Ishikawa (cell line): ENCODE data around the gene ANAPC5.

Source experiments
- CEBPB ChIP-seq: IDR thresholded peaks from 2 replicates; pipeline ENCODE4 v1.6.1; 2012
- CREB1 ChIP-seq: IDR thresholded peaks from 2 replicates; pipeline ENCODE4 v1.6.1; 2012; ENCODE audit warnings: low read depth
- EGR1 ChIP-seq: IDR thresholded peaks from 2 replicates; pipeline ENCODE4 v1.6.1; 2012
- EP300 ChIP-seq: IDR thresholded peaks from 2 replicates; pipeline ENCODE4 v1.6.1; 2012; ENCODE audit warnings: borderline replicate concordance
- FOXM1 ChIP-seq: IDR thresholded peaks from 2 replicates; pipeline ENCODE4 v1.6.1; 2012; ENCODE audit warnings: low read depth, borderline replicate concordance
- RAD21 ChIP-seq: IDR thresholded peaks from 2 replicates; pipeline ENCODE4 v1.6.1; 2012; ENCODE audit warnings: low read depth
- TAF1 ChIP-seq: IDR thresholded peaks from 2 replicates; pipeline ENCODE4 v1.6.1; 2012; ENCODE audit warnings: low read depth, mild to moderate bottlenecking
- TCF12 ChIP-seq: IDR thresholded peaks from 2 replicates; pipeline ENCODE4 v1.6.1; 2012; ENCODE audit warnings: low read depth
- TEAD4 ChIP-seq: IDR thresholded peaks from 2 replicates; pipeline ENCODE4 v1.6.1; 2012
- YY1 ChIP-seq: IDR thresholded peaks from 2 replicates; pipeline ENCODE4 v1.6.1; 2012; ENCODE audit warnings: low read depth
- ZBTB7A ChIP-seq: IDR thresholded peaks from 2 replicates; pipeline ENCODE4 v1.6.1; 2012; ENCODE audit warnings: low read depth
- TF ChIP-seq, protein P1 (sequence below): IDR thresholded peaks from 2 replicates; pipeline ENCODE4 v1.6.1; 2012
- TF ChIP-seq, protein P2 (sequence below): IDR thresholded peaks from 2 replicates; pipeline ENCODE4 v1.6.1; 2012; ENCODE audit warnings: low read depth, mild to moderate bottlenecking
- TF ChIP-seq, protein P3 (sequence below): IDR thresholded peaks from 2 replicates; pipeline ENCODE4 v1.6.1; 2012

DNA sequence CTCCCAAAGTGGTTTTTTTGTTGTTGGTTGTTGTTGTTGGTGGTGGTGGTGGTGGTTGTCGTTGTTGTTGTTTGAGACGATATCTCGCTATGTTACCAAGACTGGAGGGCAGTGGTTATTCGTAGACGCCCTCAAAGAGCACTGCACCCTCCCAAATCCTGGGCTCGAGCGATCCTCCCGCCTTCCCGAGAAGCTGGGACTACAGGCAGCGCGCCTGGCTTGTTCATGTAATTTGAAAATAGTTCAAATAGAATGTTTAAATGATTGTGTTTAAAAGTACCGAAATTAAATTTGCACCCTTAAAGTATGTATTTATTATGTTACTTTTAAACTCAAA is 439 bp upstream of the ANAPC5 start:
- TF ChIP-seq RAD21: no peak
- no peak for TF ChIP-seq CREB1
- no peak for TF ChIP-seq EGR1
- no peak for TF ChIP-seq CEBPB
- no peak for TF ChIP-seq YY1
- no peak for TF ChIP-seq TAF1
- TF ChIP-seq, protein P1, sequence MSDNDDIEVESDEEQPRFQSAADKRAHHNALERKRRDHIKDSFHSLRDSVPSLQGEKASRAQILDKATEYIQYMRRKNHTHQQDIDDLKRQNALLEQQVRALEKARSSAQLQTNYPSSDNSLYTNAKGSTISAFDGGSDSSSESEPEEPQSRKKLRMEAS: no peak
- TF ChIP-seq, protein P2, sequence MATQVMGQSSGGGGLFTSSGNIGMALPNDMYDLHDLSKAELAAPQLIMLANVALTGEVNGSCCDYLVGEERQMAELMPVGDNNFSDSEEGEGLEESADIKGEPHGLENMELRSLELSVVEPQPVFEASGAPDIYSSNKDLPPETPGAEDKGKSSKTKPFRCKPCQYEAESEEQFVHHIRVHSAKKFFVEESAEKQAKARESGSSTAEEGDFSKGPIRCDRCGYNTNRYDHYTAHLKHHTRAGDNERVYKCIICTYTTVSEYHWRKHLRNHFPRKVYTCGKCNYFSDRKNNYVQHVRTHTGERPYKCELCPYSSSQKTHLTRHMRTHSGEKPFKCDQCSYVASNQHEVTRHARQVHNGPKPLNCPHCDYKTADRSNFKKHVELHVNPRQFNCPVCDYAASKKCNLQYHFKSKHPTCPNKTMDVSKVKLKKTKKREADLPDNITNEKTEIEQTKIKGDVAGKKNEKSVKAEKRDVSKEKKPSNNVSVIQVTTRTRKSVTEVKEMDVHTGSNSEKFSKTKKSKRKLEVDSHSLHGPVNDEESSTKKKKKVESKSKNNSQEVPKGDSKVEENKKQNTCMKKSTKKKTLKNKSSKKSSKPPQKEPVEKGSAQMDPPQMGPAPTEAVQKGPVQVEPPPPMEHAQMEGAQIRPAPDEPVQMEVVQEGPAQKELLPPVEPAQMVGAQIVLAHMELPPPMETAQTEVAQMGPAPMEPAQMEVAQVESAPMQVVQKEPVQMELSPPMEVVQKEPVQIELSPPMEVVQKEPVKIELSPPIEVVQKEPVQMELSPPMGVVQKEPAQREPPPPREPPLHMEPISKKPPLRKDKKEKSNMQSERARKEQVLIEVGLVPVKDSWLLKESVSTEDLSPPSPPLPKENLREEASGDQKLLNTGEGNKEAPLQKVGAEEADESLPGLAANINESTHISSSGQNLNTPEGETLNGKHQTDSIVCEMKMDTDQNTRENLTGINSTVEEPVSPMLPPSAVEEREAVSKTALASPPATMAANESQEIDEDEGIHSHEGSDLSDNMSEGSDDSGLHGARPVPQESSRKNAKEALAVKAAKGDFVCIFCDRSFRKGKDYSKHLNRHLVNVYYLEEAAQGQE: no peak
- no peak for TF ChIP-seq ZBTB7A
- no peak for TF ChIP-seq EP300
- TF ChIP-seq, protein P3, sequence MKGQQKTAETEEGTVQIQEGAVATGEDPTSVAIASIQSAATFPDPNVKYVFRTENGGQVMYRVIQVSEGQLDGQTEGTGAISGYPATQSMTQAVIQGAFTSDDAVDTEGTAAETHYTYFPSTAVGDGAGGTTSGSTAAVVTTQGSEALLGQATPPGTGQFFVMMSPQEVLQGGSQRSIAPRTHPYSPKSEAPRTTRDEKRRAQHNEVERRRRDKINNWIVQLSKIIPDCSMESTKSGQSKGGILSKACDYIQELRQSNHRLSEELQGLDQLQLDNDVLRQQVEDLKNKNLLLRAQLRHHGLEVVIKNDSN: no peak
- no peak for TF ChIP-seq TEAD4
- no peak for TF ChIP-seq TCF12
- no peak for TF ChIP-seq FOXM1
